Lower leg skin (tissue), 3 donors: ENCODE results near the gene ZNF653.

Source experiments
- POLR2A ChIP-seq, 2 donors: fragments of 450-650 bp; IDR thresholded peaks; one replicate each; pipeline ENCODE4 v1.6.1; 2016 to 2017; ENCODE audit warnings: antibody characterized with exemption in 2 of 2, mild to moderate bottlenecking in 1 of 2, moderate library complexity in 1 of 2
- TF ChIP-seq, protein P1 (sequence below), 3 donors: fragments of 450-650 bp; IDR thresholded peaks; one replicate each; pipeline ENCODE4 v1.5.1; 2016; ENCODE audit warnings: antibody characterized with exemption in 3 of 3, mild to moderate bottlenecking in 3 of 3, moderate library complexity in 2 of 3

DNA sequence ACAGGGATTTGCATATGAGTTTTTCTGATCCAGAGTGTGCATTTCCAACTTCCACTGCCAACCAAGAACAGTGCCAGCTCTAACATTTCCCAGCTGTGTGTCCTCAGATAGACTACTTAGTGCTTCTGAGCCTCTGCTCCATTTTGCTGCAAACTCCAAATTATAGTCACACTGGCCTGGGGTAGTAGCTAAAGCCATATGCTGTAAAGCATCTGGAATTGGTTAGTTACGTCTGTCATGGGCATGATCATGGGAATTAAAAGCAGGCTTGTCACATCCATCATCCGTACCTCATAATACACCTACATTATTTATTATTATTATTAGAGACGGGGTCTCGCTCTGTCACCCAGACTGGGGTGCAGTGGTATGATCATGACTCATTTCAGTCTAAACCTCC lies 31.9 kb downstream of the ZNF653 start:
- TF ChIP-seq, protein P1, sequence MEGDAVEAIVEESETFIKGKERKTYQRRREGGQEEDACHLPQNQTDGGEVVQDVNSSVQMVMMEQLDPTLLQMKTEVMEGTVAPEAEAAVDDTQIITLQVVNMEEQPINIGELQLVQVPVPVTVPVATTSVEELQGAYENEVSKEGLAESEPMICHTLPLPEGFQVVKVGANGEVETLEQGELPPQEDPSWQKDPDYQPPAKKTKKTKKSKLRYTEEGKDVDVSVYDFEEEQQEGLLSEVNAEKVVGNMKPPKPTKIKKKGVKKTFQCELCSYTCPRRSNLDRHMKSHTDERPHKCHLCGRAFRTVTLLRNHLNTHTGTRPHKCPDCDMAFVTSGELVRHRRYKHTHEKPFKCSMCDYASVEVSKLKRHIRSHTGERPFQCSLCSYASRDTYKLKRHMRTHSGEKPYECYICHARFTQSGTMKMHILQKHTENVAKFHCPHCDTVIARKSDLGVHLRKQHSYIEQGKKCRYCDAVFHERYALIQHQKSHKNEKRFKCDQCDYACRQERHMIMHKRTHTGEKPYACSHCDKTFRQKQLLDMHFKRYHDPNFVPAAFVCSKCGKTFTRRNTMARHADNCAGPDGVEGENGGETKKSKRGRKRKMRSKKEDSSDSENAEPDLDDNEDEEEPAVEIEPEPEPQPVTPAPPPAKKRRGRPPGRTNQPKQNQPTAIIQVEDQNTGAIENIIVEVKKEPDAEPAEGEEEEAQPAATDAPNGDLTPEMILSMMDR (IDR thresholded peaks at IDR 0.05) = no peak
- TF ChIP-seq POLR2A (IDR thresholded peaks at IDR 0.05) = no peak
